Neural progenitor cell (in vitro differentiated cells): ENCODE data around the gene GP2. TPM values are rescaled to one million over a fixed set of nuclear protein-coding genes. Genes with fewer than 3 reads are reported as not detected.

Experiments used
- DNase-seq: peaks from one replicate; pipeline ENCODE4 v3.0.0-alpha.2; 2016; ENCODE audit warnings: low spot score
- H2AFZ ChIP-seq: fragments of 200-600 bp; sonication (generic); replicated peaks from 2 replicates; pipeline ENCODE4 v1.6.1; 2016; ENCODE audit warnings: antibody characterized with exemption
- H3F3A ChIP-seq: fragments of 200-600 bp; sonication (generic); 2 replicates; pipeline ENCODE4 v1.6.1; 2016; ENCODE audit warnings: antibody characterized with exemption, low read depth
- H3K27ac ChIP-seq: fragments of 200-600 bp; sonication (generic); 2 replicates; pipeline ENCODE4 v1.5.1; 2016; ENCODE audit warnings: mild to moderate bottlenecking
- H3K27me3 ChIP-seq: fragments of 200-600 bp; sonication (generic); 2 replicates; pipeline ENCODE4 v1.6.1; 2016; ENCODE audit warnings: mild to moderate bottlenecking, moderate library complexity
- H3K36me3 ChIP-seq: fragments of 200-600 bp; sonication (generic); 2 replicates; pipeline ENCODE4 v1.5.1; 2016
- H3K4me1 ChIP-seq: fragments of 200-600 bp; sonication (generic); 2 replicates; pipeline ENCODE4 v1.6.1; 2016; ENCODE audit warnings: mixed run types
- H3K4me2 ChIP-seq: fragments of 200-600 bp; sonication (generic); 2 replicates; pipeline ENCODE4 v1.6.1; 2016
- H3K4me3 ChIP-seq: fragments of 200-600 bp; sonication (generic); 2 replicates; pipeline ENCODE4 v1.5.1; 2016
- H3K79me2 ChIP-seq: fragments of 200-600 bp; sonication (generic); 2 replicates; pipeline ENCODE4 v1.6.1; 2016; ENCODE audit warnings: low read depth
- H3K9ac ChIP-seq: fragments of 200-600 bp; sonication (generic); 2 replicates; pipeline ENCODE4 v1.6.1; 2016
- H3K9me3 ChIP-seq: fragments of 200-600 bp; sonication (generic); 2 replicates; pipeline ENCODE4 v1.5.1; 2016; ENCODE audit warnings: low read depth
- H4K20me1 ChIP-seq: fragments of 200-600 bp; sonication (generic); 2 replicates; pipeline ENCODE4 v1.6.1; 2016; ENCODE audit warnings: low read depth
- H3K27ac Mint-ChIP-seq: 3 replicates; pipeline ENCODE4 v1.8.0; 2021; ENCODE audit warnings: mixed read lengths
- H3K27me3 Mint-ChIP-seq: 2 replicates; pipeline ENCODE4 v1.8.0; 2022; ENCODE audit warnings: low read depth, mild to moderate bottlenecking, inconsistent platforms, moderate library complexity, mixed read lengths; ENCODE audit not compliant: insufficient read depth
- H3K36me3 Mint-ChIP-seq: 3 replicates; pipeline ENCODE4 v1.8.0; 2021; ENCODE audit warnings: mixed read lengths
- H3K4me1 Mint-ChIP-seq: 3 replicates; pipeline ENCODE4 v1.8.0; 2021; ENCODE audit warnings: mixed read lengths
- H3K4me3 Mint-ChIP-seq: 3 replicates; pipeline ENCODE4 v1.8.0; 2021; ENCODE audit warnings: mild to moderate bottlenecking, moderate library complexity, mixed read lengths
- H3K9me3 Mint-ChIP-seq: 3 replicates; pipeline ENCODE4 v1.8.0; 2020; ENCODE audit warnings: mixed read lengths
- CTCF ChIP-seq: fragments of 200-600 bp; sonication (generic); IDR thresholded peaks from 2 replicates; pipeline ENCODE4 v1.5.1; 2017; ENCODE audit warnings: antibody characterized with exemption, mild to moderate bottlenecking
- EZH2 ChIP-seq: fragments of 200-600 bp; sonication (generic); IDR thresholded peaks from 2 replicates; pipeline ENCODE4 v1.6.1; 2017; ENCODE audit warnings: antibody characterized with exemption, mild to moderate bottlenecking, moderate library complexity
- EZH2phosphoT487 ChIP-seq: fragments of 200-600 bp; sonication (generic); IDR thresholded peaks from 2 replicates; pipeline ENCODE4 v1.6.1; 2017; ENCODE audit warnings: antibody characterized with exemption
- total RNA-seq: library from RNA; depleted of rRNA; stranded (reverse); fragments of >200 nt; gene quantifications from 2 replicates; pipeline ENCODE4 v1.2.3, GENCODE V29; 2015; ENCODE audit warnings: low replicate concordance

The GP2 gene
- total RNA-seq, 1 donor from 2014 or later = not detected

- H3K9me3 ChIP-seq = no peaks in the 10 kb centered on the region
- H3K36me3 ChIP-seq = no peaks in the 10 kb centered on the region
- no peak overlapping the region for H3K4me3 Mint-ChIP-seq
- H3K4me3 ChIP-seq = no peak overlapping the region
- TF ChIP-seq CTCF = no peak
- no peak for TF ChIP-seq EZH2
- TF ChIP-seq EZH2phosphoT487 = no peak
- H3K27me3 ChIP-seq = no peaks in the 10 kb centered on the region
- no peak overlapping the region for H3K4me2 ChIP-seq
- no peaks in the 10 kb centered on the region for H3K4me1 ChIP-seq
- no peak overlapping the region for H2AFZ ChIP-seq
- H3K27me3 Mint-ChIP-seq = peaks cover 10% of the 10 kb centered on the region
- H3K79me2 ChIP-seq = no peaks in the 10 kb centered on the region
- no peaks in the 10 kb centered on the region for H3K9me3 Mint-ChIP-seq
- H3K27ac ChIP-seq = no peak overlapping the region
- H3K36me3 Mint-ChIP-seq = no peaks in the 10 kb centered on the region
- H3F3A ChIP-seq = no peaks in the 10 kb centered on the region
- DNase-seq = no peak
- no peak overlapping the region for H3K9ac ChIP-seq
- H3K4me1 Mint-ChIP-seq = peaks cover 19% of the 10 kb centered on the region
- H3K27ac Mint-ChIP-seq = no peak overlapping the region
- H4K20me1 ChIP-seq = peaks cover 3% of the 10 kb centered on the region
Observed at GRCh38 chr16:20289571-20289970, 37.7 kb downstream of the GP2 start.

- Mint-ChIP-seq H3K27me3 (peaks cover 7% of the 10 kb centered on the region), H3K4me1 (peaks cover 4% of the 10 kb centered on the region), H3K4me3 (no peak overlapping the region), H3K9me3 (no peaks in the 10 kb centered on the region), H3K36me3 (no peaks in the 10 kb centered on the region), H3K27ac (no peak overlapping the region)
- Histone ChIP-seq H3K9me3 (no peaks in the 10 kb centered on the region), H3K27me3 (no peaks in the 10 kb centered on the region), H4K20me1 (no peaks in the 10 kb centered on the region), H2AFZ (no peak overlapping the region), H3K4me3 (no peak overlapping the region), H3K4me1 (no peaks in the 10 kb centered on the region), H3K27ac (no peak overlapping the region), H3K36me3 (no peaks in the 10 kb centered on the region), H3K79me2 (no peaks in the 10 kb centered on the region), H3K9ac (no peak overlapping the region), H3F3A (no peaks in the 10 kb centered on the region), H3K4me2 (no peak overlapping the region)
- peak; percentile 28 for DNase-seq
- TF ChIP-seq EZH2phosphoT487 (no peak), EZH2 (no peak), CTCF (no peak)
Observed at GRCh38 chr16:20285993-20286499, 41.3 kb downstream of the GP2 start.

- no peak for DNase-seq
- H3K9me3 Mint-ChIP-seq = peaks cover 3% of the 10 kb centered on the region
- H3K27me3 ChIP-seq = no peaks in the 10 kb centered on the region
- no peaks in the 10 kb centered on the region for H3K79me2 ChIP-seq
- H3K4me2 ChIP-seq = no peak overlapping the region
- no peaks in the 10 kb centered on the region for H3F3A ChIP-seq
- H3K27ac Mint-ChIP-seq = no peak overlapping the region
- H4K20me1 ChIP-seq = no peaks in the 10 kb centered on the region
- H3K27me3 Mint-ChIP-seq = peaks cover 9% of the 10 kb centered on the region
- no peak overlapping the region for H3K4me3 ChIP-seq
- H2AFZ ChIP-seq = no peak overlapping the region
- H3K9ac ChIP-seq = no peak overlapping the region
- no peak overlapping the region for H3K27ac ChIP-seq
- peaks cover 3% of the 10 kb centered on the region for H3K4me1 Mint-ChIP-seq
- no peak overlapping the region for H3K4me3 Mint-ChIP-seq
- no peak for TF ChIP-seq EZH2phosphoT487
- no peak for TF ChIP-seq EZH2
- TF ChIP-seq CTCF = no peak
- H3K9me3 ChIP-seq = no peaks in the 10 kb centered on the region
- no peaks in the 10 kb centered on the region for H3K36me3 ChIP-seq
- H3K4me1 ChIP-seq = no peaks in the 10 kb centered on the region
- H3K36me3 Mint-ChIP-seq = no peaks in the 10 kb centered on the region
Observed at GRCh38 chr16:20280259-20280658, 47.1 kb downstream of the GP2 start.
